H1 (cell line): ENCODE results near the gene RWDD1. TPM values are rescaled to one million over a fixed set of nuclear protein-coding genes. Genes with fewer than 3 reads are reported as not detected.

Experiments used
- CTCF ChIA-PET: fragments of 300-600 bp; sonication (Branson Sonifier 250); formaldehyde crosslinking; loops from one replicate; lab custom pipeline; 2021; ENCODE audit not compliant: partially characterized antibody; lab: Charles Lee
- POLR2A ChIA-PET: fragments of 300-600 bp; sonication (Branson Sonifier 250); formaldehyde crosslinking; loops from one replicate; lab custom pipeline; 2021; ENCODE audit warnings: inconsistent platforms; ENCODE audit not compliant: partially characterized antibody; lab: Charles Lee
- DNase-seq, 2 experiments: peaks; one replicate each; pipeline versions ENCODE4 v3.0.0 to v3.0.0-alpha.2; 2010 to 2022; ENCODE audit warnings: low spot score in 2 of 2, low read depth in 1 of 2, mixed read lengths in 1 of 2
- FAIRE-seq: peaks from 2 replicates; lab custom pipeline; 2011; peaks lifted over from hg19 to GRCh38; lab: Jason Lieb, UNC
- H2AFZ ChIP-seq: 2 replicates; pipeline ENCODE4 v1.8.1; 2012; ENCODE audit warnings: low read length, inconsistent platforms
- H2AK5ac ChIP-seq: 2 replicates; pipeline ENCODE4 v1.6.1; 2013; ENCODE audit warnings: low read depth, low read length
- H2BK120ac ChIP-seq: replicated peaks from 2 replicates; pipeline ENCODE3; 2013; ENCODE audit warnings: low read depth, low read length, inconsistent platforms
- H2BK12ac ChIP-seq: 2 replicates; pipeline ENCODE4 v1.6.1; 2013; ENCODE audit warnings: low read depth, low read length
- H2BK15ac ChIP-seq: 2 replicates; pipeline ENCODE4 v1.6.1; 2013; ENCODE audit warnings: low read length
- H2BK20ac ChIP-seq: 2 replicates; pipeline ENCODE4 v1.6.1; 2013; ENCODE audit warnings: low read length
- H2BK5ac ChIP-seq: 2 replicates; pipeline ENCODE4 v1.6.1; 2013; ENCODE audit warnings: low read depth, low read length
- H3K14ac ChIP-seq: 2 replicates; pipeline ENCODE4 v1.6.1; 2013; ENCODE audit warnings: inconsistent platforms; ENCODE audit not compliant: insufficient read length
- H3K18ac ChIP-seq: 2 replicates; pipeline ENCODE4 v1.6.1; 2013; ENCODE audit warnings: low read length; ENCODE audit errors: extremely low read depth
- H3K23ac ChIP-seq: 2 replicates; pipeline ENCODE4 v1.6.1; 2013; ENCODE audit warnings: inconsistent platforms; ENCODE audit not compliant: insufficient read length
- H3K23me2 ChIP-seq: 2 replicates; pipeline ENCODE4 v1.6.1; 2013; ENCODE audit warnings: low read depth, low read length
- H3K27ac ChIP-seq: 2 replicates; pipeline ENCODE4 v1.6.1; 2011; ENCODE audit warnings: low read depth, low read length, inconsistent platforms
- H3K27me3 ChIP-seq, 4 experiments: replicated peaks in 1 of 4; 1 replicate in 1 of 4; 2 replicates in 3 of 4; pipeline versions ENCODE4 v1.6.1 to v1.8.1; 2011 to 2013; ENCODE audit warnings: low read length in 3 of 4, mild to moderate bottlenecking in 3 of 4, inconsistent platforms in 2 of 4, mixed read lengths in 2 of 4, moderate library complexity in 1 of 4; ENCODE audit not compliant: control insufficient read depth in 3 of 4, insufficient read depth in 3 of 4; ENCODE audit errors: extremely low read depth in 1 of 4
- H3K36me3 ChIP-seq, 4 experiments: 2 replicates each; pipeline versions ENCODE4 v1.6.1 to v1.8.1; 2011 to 2013; ENCODE audit warnings: mild to moderate bottlenecking in 4 of 4, low read length in 3 of 4, moderate library complexity in 2 of 4, control low read depth in 1 of 4, inconsistent platforms in 1 of 4; ENCODE audit not compliant: insufficient read depth in 4 of 4, control insufficient read depth in 2 of 4
- H3K4ac ChIP-seq: replicated peaks from 2 replicates; pipeline ENCODE3; 2013; ENCODE audit warnings: low read length, low read depth, mixed read lengths, inconsistent platforms; ENCODE audit not compliant: insufficient read length
- H3K4me1 ChIP-seq, 4 experiments: replicated peaks in 1 of 4; 1 replicate in 1 of 4; 2 replicates in 3 of 4; pipeline versions ENCODE4 v1.6.1 to v1.8.1; 2011 to 2013; ENCODE audit warnings: low read length in 3 of 4, inconsistent platforms in 2 of 4, mixed read lengths in 1 of 4; ENCODE audit not compliant: insufficient read depth in 4 of 4, control insufficient read depth in 3 of 4
- H3K4me2 ChIP-seq, 2 experiments: 2 replicates each; pipeline versions ENCODE4 v1.6.1 to v1.8.1; 2011 to 2013; ENCODE audit warnings: low read depth in 2 of 2, low read length in 2 of 2, control low read depth in 1 of 2, inconsistent platforms in 1 of 2, mild to moderate bottlenecking in 1 of 2; ENCODE audit not compliant: insufficient read depth in 1 of 2
- H3K4me3 ChIP-seq, 4 experiments: fragments of 200-600, 300-600 bp in 1 of 4; sonication (generic), shearing (Covaris generic), sonication (Bioruptor Twin) in 1 of 4; 2 replicates each; pipeline versions ENCODE4 v1.5.1 to v1.8.1; 2011 to 2016; ENCODE audit warnings: low read length in 4 of 4, low read depth in 3 of 4, control low read depth in 2 of 4, inconsistent platforms in 2 of 4, mild to moderate bottlenecking in 2 of 4, mixed read lengths in 1 of 4, moderate library complexity in 1 of 4; ENCODE audit not compliant: insufficient read depth in 2 of 4; ENCODE audit errors: extremely low read depth in 1 of 4
- H3K56ac ChIP-seq: replicated peaks from 2 replicates; pipeline ENCODE3; 2013; ENCODE audit warnings: low read depth, mild to moderate bottlenecking, mixed read lengths, low read length, inconsistent platforms; ENCODE audit not compliant: insufficient read length
- H3K79me1 ChIP-seq: 2 replicates; pipeline ENCODE4 v1.6.1; 2013; ENCODE audit warnings: low read depth, low read length, control low read depth
- H3K79me2 ChIP-seq, 2 experiments: 2 replicates each; pipeline versions ENCODE4 v1.6.1 to v1.8.1; 2012 to 2013; ENCODE audit warnings: low read length in 2 of 2, mild to moderate bottlenecking in 2 of 2, inconsistent platforms in 1 of 2; ENCODE audit not compliant: insufficient read depth in 2 of 2, control insufficient read depth in 1 of 2
- H3K9ac ChIP-seq, 4 experiments: replicated peaks in 1 of 4; 1 replicate in 1 of 4; 2 replicates in 3 of 4; pipeline versions ENCODE4 v1.6.1 to v1.8.1; 2011 to 2013; ENCODE audit warnings: low read depth in 3 of 4, low read length in 3 of 4, control low read depth in 2 of 4, mild to moderate bottlenecking in 2 of 4, moderate library complexity in 2 of 4, inconsistent platforms in 1 of 4; ENCODE audit errors: extremely low read depth in 1 of 4
- H3K9me3 ChIP-seq, 2 experiments: 2 replicates each; pipeline versions ENCODE4 v1.6.1 to v1.8.1; 2012 to 2013; ENCODE audit warnings: mild to moderate bottlenecking in 2 of 2, moderate library complexity in 2 of 2, control low read depth in 1 of 2, inconsistent platforms in 1 of 2, low read depth in 1 of 2, low read length in 1 of 2, mixed read lengths in 1 of 2; ENCODE audit not compliant: insufficient read depth in 2 of 2
- H4K20me1 ChIP-seq, 2 experiments: replicated peaks in 1 of 2; 2 replicates each; pipeline versions ENCODE3 to v1.8.1; 2011 to 2013; ENCODE audit warnings: inconsistent platforms in 2 of 2, low read length in 2 of 2, mild to moderate bottlenecking in 1 of 2; ENCODE audit not compliant: insufficient read depth in 2 of 2, control insufficient read depth in 1 of 2
- H4K5ac ChIP-seq: 2 replicates; pipeline ENCODE4 v1.6.1; 2013; ENCODE audit warnings: low read length, low read depth, mixed read lengths, inconsistent platforms; ENCODE audit not compliant: insufficient read length
- H4K8ac ChIP-seq: 2 replicates; pipeline ENCODE4 v1.8.0; 2013; ENCODE audit warnings: mild to moderate bottlenecking, moderate library complexity, low read length, inconsistent platforms; ENCODE audit not compliant: insufficient read depth; ENCODE audit errors: extremely low read depth
- H4K91ac ChIP-seq: replicated peaks from 2 replicates; pipeline ENCODE3; 2013; ENCODE audit warnings: low read length, mixed read lengths, inconsistent platforms; ENCODE audit not compliant: insufficient read length
- ATF3 ChIP-seq: IDR thresholded peaks from 2 replicates; pipeline ENCODE4 v1.6.1; 2011; ENCODE audit warnings: low read depth, mild to moderate bottlenecking, low read length; ENCODE audit not compliant: insufficient read depth
- BACH1 ChIP-seq: IDR thresholded peaks from 2 replicates; pipeline ENCODE4 v1.6.1; 2012; ENCODE audit warnings: low read length, improper control_type of control experiment
- BCL11A ChIP-seq, 2 experiments: IDR thresholded peaks; one replicate each; pipeline ENCODE4 v1.6.1; 2011; ENCODE audit warnings: low read depth in 2 of 2, low read length in 2 of 2, mild to moderate bottlenecking in 2 of 2
- CEBPB ChIP-seq: IDR thresholded peaks from 2 replicates; pipeline ENCODE4 v1.6.1; 2012; ENCODE audit warnings: low read depth, low read length
- GABPA ChIP-seq: IDR thresholded peaks from 2 replicates; pipeline ENCODE4 v1.6.1; 2011; ENCODE audit warnings: mild to moderate bottlenecking, low read length, moderate library complexity, borderline replicate concordance; ENCODE audit not compliant: insufficient read depth
- KDM5A ChIP-seq: fragments of 200-600 bp; IDR thresholded peaks from 2 replicates; pipeline ENCODE4 v1.7.1; 2012; ENCODE audit warnings: mild to moderate bottlenecking, low read length, inconsistent platforms, mixed read lengths
- MAX ChIP-seq: IDR thresholded peaks from 2 replicates; pipeline ENCODE4 v1.6.1; 2012; ENCODE audit warnings: inconsistent platforms
- NRF1 ChIP-seq: IDR thresholded peaks from 2 replicates; pipeline ENCODE4 v1.6.1; 2011; ENCODE audit warnings: mild to moderate bottlenecking, low read depth, low read length, improper control_type of control experiment
- TEAD4 ChIP-seq: IDR thresholded peaks from 2 replicates; pipeline ENCODE4 v1.6.1; 2012; ENCODE audit warnings: low read depth, low read length, inconsistent platforms, mixed read lengths
- WGBS, 2 experiments: shearing (Covaris generic) in 1 of 2; methylation state at CpG; one replicate each; pipeline versions ENCODE4 v1.1.6 to v1.1.7; 2013 to 2015; ENCODE audit warnings: low lambda C conversion rate in 2 of 2, mixed read lengths in 2 of 2, inconsistent platforms in 1 of 2, low coverage in 1 of 2, missing lambda C conversion rate in 1 of 2; ENCODE audit not compliant: insufficient replicate concordance in 2 of 2, insufficient coverage in 1 of 2, insufficient read length in 1 of 2; ENCODE audit errors: extremely low coverage in 1 of 2, missing lambda C conversion rate in 1 of 2; 5-methylcytosine and 5-hydroxymethylcytosine counted together
- polyA plus RNA-seq, 7 experiments: library from polyadenylated mRNA; depleted of rRNA in 3 of 7; stranded (reverse) in 5 of 7; unstranded in 2 of 7; fragments of >200 nt in 5 of 7; fragments of 200-250 nt in 2 of 7; gene quantifications; 1 replicate in 5 of 7; 2 replicates in 1 of 7; 4 replicates in 1 of 7; pipeline versions ENCODE4 v1.2.1 to v1.2.3, GENCODE V29; 2011 to 2013; ENCODE audit warnings: missing spikeins in 2 of 7, mixed read lengths in 2 of 7
- total RNA-seq: library from RNA; stranded (reverse); fragmentation: NEBNext Ultra II Directional; extraction: Animal tissue kit (Norgen Biotek cat#: 25700); gene quantifications from 2 replicates; pipeline ENCODE4 v1.2.1, GENCODE V29; 2021
- TF ChIP-seq, protein P1 (sequence below): IDR thresholded peaks from 2 replicates; pipeline ENCODE4 v1.6.1; 2012; ENCODE audit warnings: inconsistent platforms
- TF ChIP-seq, protein P2 (sequence below): IDR thresholded peaks from 2 replicates; pipeline ENCODE4 v1.6.1; 2012; ENCODE audit warnings: low read length, inconsistent platforms

RWDD1 gene
- total and polyA plus RNA-seq, 2 of the 8 experiments (the other 6 are each of a cell fraction or from before 2014, with no cell fraction given): 19.5 to 35.2 TPM

- no peak overlapping the region for H4K8ac ChIP-seq
- no peak overlapping the region for H3K4me3 ChIP-seq
- ChIA-PET POLR2A (interaction anchor here (2.5 kb wide), 1 partner anchor 10 kb away, joined by 14 read pairs; the partner anchor contains the start of gene RSPH4A), CTCF (interaction anchor here (1.1 to 1.4 kb wide), 3 partner anchors 16 to 318 kb away, joined by 3 read pairs; no protein-coding TSS in a partner anchor)
- no peak overlapping the region for H2BK12ac ChIP-seq
- H3K4ac ChIP-seq: no peak overlapping the region
- H3K4me2 ChIP-seq: no peak overlapping the region
- H2BK5ac ChIP-seq: no peak overlapping the region
- FAIRE-seq (no peak), DNase-seq (no peak)
- H2AFZ ChIP-seq: no peak overlapping the region
- no peak overlapping the region for H3K56ac ChIP-seq
- H3K18ac ChIP-seq: no peak overlapping the region
- H3K79me1 ChIP-seq: no peaks in the 10 kb centered on the region
- H3K4me1 ChIP-seq: peaks cover 0 to under 1% (median under 1%) of the 10 kb centered on the region in 4 experiments; a peak in 3 of 7 replicates
- H2BK120ac ChIP-seq: no peak overlapping the region
- no peak overlapping the region for H3K23ac ChIP-seq
- no peaks in the 10 kb centered on the region for H3K79me2 ChIP-seq
- H2BK20ac ChIP-seq: no peak overlapping the region
- H4K20me1 ChIP-seq: no peaks in the 10 kb centered on the region
- H2BK15ac ChIP-seq: no peak overlapping the region
- no peak overlapping the region for H3K14ac ChIP-seq
- H4K91ac ChIP-seq: no peak overlapping the region
- no peaks in the 10 kb centered on the region for H3K9me3 ChIP-seq
- no peak overlapping the region for H3K9ac ChIP-seq
- no peak overlapping the region for H2AK5ac ChIP-seq
- H3K36me3 ChIP-seq: no peaks in the 10 kb centered on the region
- no peak overlapping the region for H3K27ac ChIP-seq
- H4K5ac ChIP-seq: no peak overlapping the region
- 95% methylated on average over 4 of the region's 4 CpGs; no CpG with 5 or more reads in 1 of the 2 experiments for WGBS, 2 experiments
- no peaks in the 10 kb centered on the region for H3K27me3 ChIP-seq
- H3K23me2 ChIP-seq: no peaks in the 10 kb centered on the region
- TF ChIP-seq CEBPB (no peak), NRF1 (no peak), BCL11A (IDR thresholded peaks at IDR 0.05; ENCODE audit: low read depth in 2 of 2, low read length in 2 of 2) (no peak), TEAD4 (no peak), MAX (no peak), BACH1 (no peak), ATF3 (no peak), KDM5A (no peak), GABPA (no peak)
- TF ChIP-seq, protein P1, sequence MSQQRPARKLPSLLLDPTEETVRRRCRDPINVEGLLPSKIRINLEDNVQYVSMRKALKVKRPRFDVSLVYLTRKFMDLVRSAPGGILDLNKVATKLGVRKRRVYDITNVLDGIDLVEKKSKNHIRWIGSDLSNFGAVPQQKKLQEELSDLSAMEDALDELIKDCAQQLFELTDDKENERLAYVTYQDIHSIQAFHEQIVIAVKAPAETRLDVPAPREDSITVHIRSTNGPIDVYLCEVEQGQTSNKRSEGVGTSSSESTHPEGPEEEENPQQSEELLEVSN: no peak
- TF ChIP-seq, protein P2, sequence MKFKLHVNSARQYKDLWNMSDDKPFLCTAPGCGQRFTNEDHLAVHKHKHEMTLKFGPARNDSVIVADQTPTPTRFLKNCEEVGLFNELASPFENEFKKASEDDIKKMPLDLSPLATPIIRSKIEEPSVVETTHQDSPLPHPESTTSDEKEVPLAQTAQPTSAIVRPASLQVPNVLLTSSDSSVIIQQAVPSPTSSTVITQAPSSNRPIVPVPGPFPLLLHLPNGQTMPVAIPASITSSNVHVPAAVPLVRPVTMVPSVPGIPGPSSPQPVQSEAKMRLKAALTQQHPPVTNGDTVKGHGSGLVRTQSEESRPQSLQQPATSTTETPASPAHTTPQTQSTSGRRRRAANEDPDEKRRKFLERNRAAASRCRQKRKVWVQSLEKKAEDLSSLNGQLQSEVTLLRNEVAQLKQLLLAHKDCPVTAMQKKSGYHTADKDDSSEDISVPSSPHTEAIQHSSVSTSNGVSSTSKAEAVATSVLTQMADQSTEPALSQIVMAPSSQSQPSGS: no peak
Observed at GRCh38 chr6:116605935-116606334, 34.6 kb downstream of the RWDD1 start.
